Neural crest cell (in vitro differentiated cells): Measurements from ENCODE around the gene RGS18. TPM values are rescaled to one million over a fixed set of nuclear protein-coding genes. Genes with fewer than 3 reads are reported as not detected.
"Not testable (repeated sequence)": the region's sequence is repeated elsewhere in the genome, so short reads cannot be mapped to it uniquely, and the experiment has no call there.

Source experiments
- DNase-seq: peaks from one replicate; pipeline ENCODE4 v3.0.0; 2021; ENCODE audit warnings: low read depth, mixed read lengths, low spot score
- H3K27ac Mint-ChIP-seq: one replicate; pipeline ENCODE4 v1.8.0; 2021; ENCODE audit warnings: mild to moderate bottlenecking, mixed read lengths; ENCODE audit not compliant: unreplicated experiment
- H3K27me3 Mint-ChIP-seq: 2 replicates; pipeline ENCODE4 v1.8.0; 2021; ENCODE audit warnings: low read depth, mild to moderate bottlenecking, mixed read lengths
- H3K36me3 Mint-ChIP-seq: 2 replicates; pipeline ENCODE4 v1.8.0; 2021; ENCODE audit warnings: low read depth, mild to moderate bottlenecking, mixed read lengths
- H3K4me1 Mint-ChIP-seq: 2 replicates; pipeline ENCODE4 v1.8.0; 2021; ENCODE audit warnings: mixed read lengths
- H3K4me3 Mint-ChIP-seq: one replicate; pipeline ENCODE4 v1.8.0; 2021; ENCODE audit warnings: mild to moderate bottlenecking, mixed read lengths
- H3K9me3 Mint-ChIP-seq: 2 replicates; pipeline ENCODE4 v1.8.0; 2021; ENCODE audit warnings: mixed read lengths
- CTCF ChIP-seq: fragments of 200-600 bp; sonication (generic); conservative IDR thresholded peaks from 2 replicates; pipeline ENCODE4 v1.5.0; 2021; ENCODE audit warnings: antibody characterized with exemption, mild to moderate bottlenecking
- total RNA-seq: library from RNA; stranded (reverse); gene quantifications from 2 replicates; pipeline ENCODE4 v1.2.1, GENCODE V29; 2021

The RGS18 gene
- total RNA-seq, 1 donor from 2014 or later = not detected

DNA sequence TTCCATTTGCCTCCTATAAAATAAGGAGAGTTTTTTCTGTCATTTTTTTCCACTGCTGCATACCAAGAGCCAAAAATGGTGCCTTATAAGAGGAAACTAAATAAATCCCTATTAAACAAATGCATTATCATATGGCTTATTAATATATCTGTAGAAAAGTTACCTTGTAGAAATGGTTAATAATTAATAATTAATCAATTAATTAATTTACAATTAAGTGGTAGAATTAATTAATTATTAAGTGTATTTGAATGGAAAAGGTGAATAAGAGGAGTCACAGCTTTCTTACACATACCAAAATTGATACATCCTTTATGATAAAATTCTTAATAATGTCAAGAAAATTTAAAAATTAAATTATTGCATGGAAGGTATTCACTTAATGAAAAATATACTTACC, 35.6 kb upstream of the RGS18 start:
- Mint-ChIP-seq H3K4me3 (no peak overlapping the region), H3K9me3 (peaks cover 6% of the 10 kb centered on the region), H3K27me3 (no peaks in the 10 kb centered on the region), H3K4me1 (peaks cover 10% of the 10 kb centered on the region), H3K27ac (no peak overlapping the region), H3K36me3 (no peaks in the 10 kb centered on the region)
- DNase-seq = no peak
- no peak for TF ChIP-seq CTCF

DNA sequence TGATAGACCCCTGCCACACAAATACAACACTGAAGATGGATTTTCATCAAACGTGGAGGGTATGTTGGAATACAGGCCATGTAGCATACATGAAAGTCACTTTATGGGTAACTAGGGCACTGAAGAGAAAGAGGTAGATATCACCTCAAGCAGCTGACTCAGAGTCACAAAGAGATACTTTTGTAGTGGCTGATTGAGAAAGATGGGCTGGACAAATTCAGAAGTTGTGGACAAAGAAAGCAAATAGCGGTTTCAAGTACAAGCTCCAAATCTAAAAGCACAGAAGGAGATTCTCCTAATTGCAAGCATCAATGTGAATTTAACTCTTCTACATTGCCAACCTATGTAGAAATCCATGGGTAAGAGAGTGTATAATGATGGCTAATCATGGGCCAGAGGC, 35.0 kb upstream of the RGS18 start:
- H3K9me3 Mint-ChIP-seq = peaks cover 6% of the 10 kb centered on the region
- no peak for TF ChIP-seq CTCF
- no peaks in the 10 kb centered on the region for H3K27me3 Mint-ChIP-seq
- H3K4me1 Mint-ChIP-seq = peaks cover 10% of the 10 kb centered on the region
- no peak for DNase-seq
- H3K36me3 Mint-ChIP-seq = no peaks in the 10 kb centered on the region
- no peak overlapping the region for H3K27ac Mint-ChIP-seq
- no peak overlapping the region for H3K4me3 Mint-ChIP-seq

DNA sequence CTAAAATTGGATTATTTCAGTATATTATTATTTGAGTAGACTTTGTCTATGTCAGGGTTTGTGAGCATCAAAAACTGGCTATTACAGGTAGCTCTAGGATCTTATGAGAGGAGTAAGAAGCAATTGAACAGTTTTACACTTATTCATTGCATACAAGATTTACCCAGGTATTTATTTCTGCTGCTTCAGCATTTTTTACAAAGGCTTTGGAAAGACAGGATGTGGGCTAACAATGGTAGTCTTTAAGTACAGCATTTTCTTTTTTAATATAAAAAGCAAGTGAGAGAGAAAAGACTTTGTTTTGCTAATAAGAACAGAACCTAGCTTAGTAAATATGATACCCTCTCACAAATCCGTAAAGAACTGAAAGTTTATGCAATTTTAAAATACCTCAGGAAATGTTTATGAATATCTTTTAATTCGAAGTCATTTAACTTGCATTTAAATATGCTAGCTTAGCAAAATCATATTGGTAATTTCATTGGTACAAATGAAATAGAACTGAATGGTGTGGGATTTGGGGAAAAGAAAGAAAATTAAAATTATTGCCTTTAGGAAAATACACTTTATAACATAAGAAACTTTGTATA, 32.1 kb upstream of the RGS18 start:
- Mint-ChIP-seq H3K27me3 (no peaks in the 10 kb centered on the region), H3K9me3 (no peaks in the 10 kb centered on the region), H3K36me3 (no peaks in the 10 kb centered on the region), H3K27ac (no peak overlapping the region), H3K4me1 (no peaks in the 10 kb centered on the region), H3K4me3 (no peak overlapping the region)
- TF ChIP-seq CTCF = no peak
- no peak for DNase-seq

- Mint-ChIP-seq H3K27ac (no peak overlapping the region), H3K4me3 (no peak overlapping the region), H3K36me3 (no peaks in the 10 kb centered on the region), H3K27me3 (no peaks in the 10 kb centered on the region), H3K4me1 (no peaks in the 10 kb centered on the region), H3K9me3 (no peaks in the 10 kb centered on the region)
- no peak for DNase-seq
- TF ChIP-seq CTCF = no peak
These were observed 28.1 kb upstream of the RGS18 start for GRCh38 chr1:192130175-192130574.

GRCh38 chr1:192130865-192131264, 27.4 kb upstream of the RGS18 start:
- not testable (repeated sequence) for H3K27me3 Mint-ChIP-seq, H3K36me3 Mint-ChIP-seq, DNase-seq, H3K27ac Mint-ChIP-seq, H3K4me3 Mint-ChIP-seq, H3K4me1 Mint-ChIP-seq, H3K9me3 Mint-ChIP-seq

GRCh38 chr1:192131914-192132313, 26.3 kb upstream of the RGS18 start:
- Mint-ChIP-seq H3K27ac (no peak overlapping the region), H3K36me3 (no peaks in the 10 kb centered on the region), H3K9me3 (no peaks in the 10 kb centered on the region), H3K4me1 (no peaks in the 10 kb centered on the region), H3K27me3 (no peaks in the 10 kb centered on the region), H3K4me3 (no peak overlapping the region)
- TF ChIP-seq CTCF = no peak
- DNase-seq = no peak
